Gastroesophageal sphincter (tissue), 4 donors: ENCODE data around the gene GPLD1. TPM values are rescaled to one million over a fixed set of nuclear protein-coding genes. Genes with fewer than 3 reads are reported as not detected.

Source experiments
- ATAC-seq: fragments of 150-250 bp; one replicate; pipeline ENCODE4 v1.9.1; 2016; ENCODE audit warnings: mild to moderate bottlenecking, moderate library complexity
- H3K27ac ChIP-seq, 4 donors: fragments of 200-600 bp; sonication (generic) in 3 of 4; 1 replicate in 3 of 4; 2 replicates in 1 of 4; pipeline ENCODE4 v1.5.1; 2016 to 2019
- H3K27me3 ChIP-seq: fragments of 200-600 bp; sonication (generic); one replicate; pipeline ENCODE4 v1.5.1; 2019
- H3K36me3 ChIP-seq, 2 donors: fragments of 200-600 bp; sonication (generic); one replicate each; pipeline ENCODE4 v1.5.1; 2019; ENCODE audit warnings: control low read depth in 1 of 2
- H3K4me1 ChIP-seq, 3 donors: fragments of 200-600 bp; sonication (generic); 1 replicate in 2 of 3; 2 replicates in 1 of 3; pipeline ENCODE4 v1.5.1; 2016 to 2019; ENCODE audit warnings: control low read depth in 2 of 3
- H3K4me3 ChIP-seq, 2 donors: fragments of 200-600 bp; sonication (generic); one replicate each; pipeline ENCODE4 v1.5.1; 2019; ENCODE audit warnings: mild to moderate bottlenecking in 1 of 2, moderate library complexity in 1 of 2
- H3K9me3 ChIP-seq, 3 donors: fragments of 200-600 bp; sonication (generic); one replicate each; pipeline ENCODE4 v1.5.1; 2017 to 2019; ENCODE audit warnings: control low read depth in 2 of 3
- CTCF ChIP-seq, 4 experiments: fragments of 200-600 bp in 2 of 4; fragments of 450-650 bp in 2 of 4; sonication (generic) in 1 of 4; IDR thresholded peaks; one replicate each; pipeline ENCODE4 v1.5.1; 2017 to 2019; ENCODE audit warnings: antibody characterized with exemption in 4 of 4, mild to moderate bottlenecking in 2 of 4, moderate library complexity in 2 of 4
- EP300 ChIP-seq: sonication (generic); formaldehyde crosslinking; IDR thresholded peaks from one replicate; pipeline ENCODE4 v1.6.1; 2017; ENCODE audit warnings: antibody characterized with exemption, mild to moderate bottlenecking
- POLR2A ChIP-seq, 2 donors: fragments of 450-650 bp; IDR thresholded peaks; one replicate each; pipeline ENCODE4 v1.6.1; 2017; ENCODE audit warnings: antibody characterized with exemption in 2 of 2, mild to moderate bottlenecking in 2 of 2, moderate library complexity in 1 of 2
- POLR2AphosphoS5 ChIP-seq: sonication (generic); formaldehyde crosslinking; IDR thresholded peaks from one replicate; pipeline ENCODE4 v1.6.1; 2017; ENCODE audit warnings: antibody characterized with exemption
- WGBS, 2 donors: methylation state at CpG; one replicate each; pipeline ENCODE4 v1.1.5; 2018; ENCODE audit warnings: low coverage in 1 of 2; 5-methylcytosine and 5-hydroxymethylcytosine counted together
- total RNA-seq, 4 donors: library from RNA; depleted of rRNA; stranded (reverse); fragments of >200 nt; gene quantifications; one replicate each; pipeline ENCODE4 v1.1.0, GENCODE V29; 2016

GPLD1 gene
- total RNA-seq, 4 donors from 2014 or later = 3.8 to 7.8 (median 5.6) TPM

GRCh38 chr6:24394061-24394779, 95.2 kb downstream of the GPLD1 start:
- H3K4me1 ChIP-seq = no peaks in the 10 kb centered on the region
- no peak for TF ChIP-seq EP300

DNA sequence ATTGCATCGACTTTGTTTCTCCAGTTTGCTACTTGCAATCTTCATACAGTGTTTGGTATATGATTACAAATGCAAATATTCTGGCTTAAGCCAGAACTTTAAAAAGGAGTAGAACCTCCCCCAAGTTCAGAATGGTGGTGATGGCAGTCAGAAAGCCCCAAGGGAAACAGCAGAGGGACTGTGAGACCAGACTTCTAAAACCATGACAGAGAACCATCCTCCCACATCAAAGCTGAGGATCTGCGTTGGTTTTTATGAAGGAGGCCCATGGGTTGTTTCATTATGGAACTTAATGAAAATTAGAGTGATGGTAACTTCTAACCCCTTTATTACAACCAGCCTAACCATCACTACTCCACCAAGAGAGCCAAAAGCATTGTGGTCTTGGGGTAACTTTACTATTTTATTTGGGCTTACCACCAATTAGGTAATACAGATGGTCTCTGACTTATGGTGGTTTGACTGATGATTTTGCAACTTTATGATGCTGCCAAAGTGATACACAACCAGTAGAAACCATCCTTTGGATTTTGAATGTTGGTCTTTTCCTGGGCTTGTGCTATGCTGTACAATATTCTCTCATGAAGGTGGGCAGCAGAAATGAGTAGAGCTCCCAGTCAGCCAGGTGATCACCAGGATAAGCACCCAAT, 97.5 kb downstream of the GPLD1 start:
- no peak for TF ChIP-seq CTCF (IDR thresholded peaks at IDR 0.05)
- Histone ChIP-seq H3K36me3 (no peaks in the 10 kb centered on the region), H3K4me3 (no peak overlapping the region), H3K4me1 (no peaks in the 10 kb centered on the region), H3K27me3 (peaks cover 15% of the 10 kb centered on the region), H3K27ac (no peak overlapping the region), H3K9me3 (no peaks in the 10 kb centered on the region)
- 80 to 92% methylated on average over 2 of the region's 2 CpGs for WGBS, 2 donors
- no peak for ATAC-seq

More at GRCh38 chr6:24394061-24394779, 95.2 kb downstream of the GPLD1 start:
- no peak for ATAC-seq
- H3K9me3 ChIP-seq = no peaks in the 10 kb centered on the region
- no peaks in the 10 kb centered on the region for H3K36me3 ChIP-seq
- peaks cover 35% of the 10 kb centered on the region for H3K27me3 ChIP-seq
- H3K27ac ChIP-seq = no peak overlapping the region
- H3K4me3 ChIP-seq = no peak overlapping the region
- 75 to 88% methylated on average over 2 of the region's 2 CpGs for WGBS, 2 donors

DNA sequence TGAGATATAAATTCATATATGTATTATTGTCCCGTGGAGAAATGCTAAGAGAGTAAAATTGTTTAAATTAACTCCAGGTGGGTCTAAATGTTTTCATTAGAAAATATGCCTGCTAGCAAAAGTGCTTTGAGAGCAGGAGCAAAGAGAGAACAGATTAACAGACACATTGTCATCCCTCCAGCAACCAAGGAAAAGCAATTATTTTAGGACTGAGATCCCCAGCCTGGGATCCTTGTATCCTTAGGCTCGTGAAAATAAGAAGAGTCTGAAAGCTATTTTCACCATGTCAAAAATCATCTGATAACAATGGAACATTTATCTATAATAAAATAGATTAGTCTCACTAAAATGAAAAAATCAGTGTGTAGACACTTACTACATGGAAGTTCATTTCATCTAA, 98.2 kb downstream of the GPLD1 start:
- ATAC-seq = no peak
- Histone ChIP-seq H3K36me3 (no peaks in the 10 kb centered on the region), H3K27me3 (peaks cover 9% of the 10 kb centered on the region), H3K4me1 (no peaks in the 10 kb centered on the region), H3K4me3 (no peak overlapping the region), H3K27ac (no peak overlapping the region), H3K9me3 (no peaks in the 10 kb centered on the region)
- no peak for TF ChIP-seq POLR2A (IDR thresholded peaks at IDR 0.05)
- no peak for TF ChIP-seq EP300
- no peak for TF ChIP-seq POLR2AphosphoS5
- no peak for TF ChIP-seq CTCF (IDR thresholded peaks at IDR 0.05)
- 25 to 41% methylated on average over 2 of the region's 2 CpGs for WGBS, 2 donors

DNA sequence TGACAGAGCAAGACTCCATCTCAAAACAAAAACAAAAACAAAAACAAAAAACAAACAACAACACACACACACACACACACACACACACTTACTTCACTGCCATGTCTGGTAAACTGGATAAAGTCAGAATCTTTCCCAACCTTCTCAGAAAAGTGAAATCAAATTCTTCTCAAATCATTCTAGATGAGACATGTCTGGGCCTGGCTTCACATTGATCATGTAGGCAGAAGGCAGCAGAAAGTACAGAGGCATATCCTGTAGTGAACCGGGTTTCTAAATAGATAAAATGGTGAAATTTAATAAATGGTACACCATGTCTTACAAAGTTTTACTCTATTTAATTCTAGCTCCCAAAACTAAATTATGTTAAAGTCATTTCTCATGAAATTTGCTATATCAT, 101.6 kb downstream of the GPLD1 start:
- WGBS, 2 donors = 45 to 83% methylated on average over 1 of the region's 1 CpG
- H3K9me3 ChIP-seq = no peaks in the 10 kb centered on the region

More for the DNA sequence above, 101.6 kb downstream of the GPLD1 start:
- Histone ChIP-seq H3K4me3 (no peak overlapping the region), H3K27me3 (no peaks in the 10 kb centered on the region), H3K36me3 (no peaks in the 10 kb centered on the region), H3K27ac (no peak overlapping the region), H3K4me1 (no peaks in the 10 kb centered on the region)
- no peak for ATAC-seq
- TF ChIP-seq CTCF (IDR thresholded peaks at IDR 0.05) (no peak), POLR2A (IDR thresholded peaks at IDR 0.05) (no peak)
